T-helper 2 cell treated with Interferon-gamma antibody and Interleukin-4, amounts not matched to agents 5 μg/mL and 100 μg/mL, for 36 hours (primary cell): Measurements from ENCODE around the gene CILP2.

Source experiments
- DNase-seq: peaks from one replicate; pipeline ENCODE4 v3.0.0; 2021; ENCODE audit warnings: low spot score
- H3K27ac Mint-ChIP-seq: one replicate; pipeline ENCODE4 v1.8.0; 2021; ENCODE audit warnings: mild to moderate bottlenecking, mixed read lengths
- H3K27me3 Mint-ChIP-seq: one replicate; pipeline ENCODE4 v1.8.0; 2021; ENCODE audit warnings: low read depth, mixed read lengths
- H3K36me3 Mint-ChIP-seq: one replicate; pipeline ENCODE4 v1.8.0; 2021; ENCODE audit warnings: low read depth, mixed read lengths
- H3K4me1 Mint-ChIP-seq: one replicate; pipeline ENCODE4 v1.8.0; 2021; ENCODE audit warnings: low read depth, mixed read lengths
- H3K4me3 Mint-ChIP-seq: one replicate; pipeline ENCODE4 v1.8.0; 2022; ENCODE audit warnings: mild to moderate bottlenecking, moderate library complexity, mixed read lengths
- H3K9me3 Mint-ChIP-seq: one replicate; pipeline ENCODE4 v1.8.0; 2021; ENCODE audit warnings: mixed read lengths

CILP2 gene

GRCh38 chr19:19530889-19531288 is 7.2 kb upstream of the CILP2 start:
- Mint-ChIP-seq H3K9me3 (no peaks in the 10 kb centered on the region), H3K36me3 (peaks cover 13% of the 10 kb centered on the region), H3K4me1 (peaks cover 2% of the 10 kb centered on the region), H3K4me3 (no peak overlapping the region), H3K27ac (peak overlapping the region; percentile 34), H3K27me3 (no peaks in the 10 kb centered on the region)
- DNase-seq: no peak

GRCh38 chr19:19531951-19532805 is 5.9 kb upstream of the CILP2 start:
- H3K27me3 Mint-ChIP-seq: peaks cover 6% of the 10 kb centered on the region
- peak overlapping the region; percentile 52 for H3K27ac Mint-ChIP-seq
- H3K4me1 Mint-ChIP-seq: peaks cover 2% of the 10 kb centered on the region
- H3K4me3 Mint-ChIP-seq: no peak overlapping the region
- DNase-seq: peak; percentile 77
- no peaks in the 10 kb centered on the region for H3K9me3 Mint-ChIP-seq
- peaks cover 14% of the 10 kb centered on the region for H3K36me3 Mint-ChIP-seq

- no peak for DNase-seq
- no peak overlapping the region for H3K4me3 Mint-ChIP-seq
- H3K4me1 Mint-ChIP-seq: peaks cover 6% of the 10 kb centered on the region
- peaks cover 13% of the 10 kb centered on the region for H3K36me3 Mint-ChIP-seq
- H3K9me3 Mint-ChIP-seq: no peaks in the 10 kb centered on the region
- peaks cover 10% of the 10 kb centered on the region for H3K27me3 Mint-ChIP-seq
- H3K27ac Mint-ChIP-seq: no peak overlapping the region
Measured at GRCh38 chr19:19532806-19533701, 5.0 kb upstream of the CILP2 start.

- Mint-ChIP-seq H3K4me1 (peaks cover 10% of the 10 kb centered on the region), H3K27ac (no peak overlapping the region), H3K4me3 (no peak overlapping the region), H3K9me3 (no peaks in the 10 kb centered on the region), H3K27me3 (peaks cover 15% of the 10 kb centered on the region), H3K36me3 (peaks cover 9% of the 10 kb centered on the region)
- no peak for DNase-seq
Measured at GRCh38 chr19:19533841-19534240, 4.2 kb upstream of the CILP2 start.

- peaks cover 18% of the 10 kb centered on the region for H3K27me3 Mint-ChIP-seq
- no peak overlapping the region for H3K4me3 Mint-ChIP-seq
- H3K9me3 Mint-ChIP-seq: no peaks in the 10 kb centered on the region
- no peak for DNase-seq
- H3K4me1 Mint-ChIP-seq: peaks cover 12% of the 10 kb centered on the region
- peak overlapping the region; percentile 32 for H3K27ac Mint-ChIP-seq
- H3K36me3 Mint-ChIP-seq: peaks cover 7% of the 10 kb centered on the region
Measured at GRCh38 chr19:19534556-19535265, 3.4 kb upstream of the CILP2 start.

GRCh38 chr19:19535311-19536191 is 2.5 kb upstream of the CILP2 start:
- H3K4me3 Mint-ChIP-seq: no peak overlapping the region
- peaks cover 18% of the 10 kb centered on the region for H3K27me3 Mint-ChIP-seq
- peaks cover 7% of the 10 kb centered on the region for H3K36me3 Mint-ChIP-seq
- peaks cover 12% of the 10 kb centered on the region for H3K4me1 Mint-ChIP-seq
- no peak overlapping the region for H3K27ac Mint-ChIP-seq
- H3K9me3 Mint-ChIP-seq: no peaks in the 10 kb centered on the region
- no peak for DNase-seq

GRCh38 chr19:19537075-19538048 is 703 bp upstream of the CILP2 start:
- Mint-ChIP-seq H3K27ac (peak overlapping the region; percentile 78), H3K4me3 (peak overlapping the region; percentile 15), H3K27me3 (peaks cover 21% of the 10 kb centered on the region), H3K9me3 (no peaks in the 10 kb centered on the region), H3K36me3 (peaks cover 4% of the 10 kb centered on the region), H3K4me1 (peaks cover 13% of the 10 kb centered on the region)
- no peak for DNase-seq

GRCh38 chr19:19538785-19539166 is 711 bp downstream of the CILP2 start:
- no peak for DNase-seq
- peaks cover 4% of the 10 kb centered on the region for H3K36me3 Mint-ChIP-seq

GRCh38 chr19:19539698-19540063 is 1.6 kb downstream of the CILP2 start:
- peaks cover 15% of the 10 kb centered on the region for H3K4me1 Mint-ChIP-seq
- peaks cover 4% of the 10 kb centered on the region for H3K36me3 Mint-ChIP-seq
- H3K27me3 Mint-ChIP-seq: peaks cover 21% of the 10 kb centered on the region
- no peak for DNase-seq
- no peak overlapping the region for H3K27ac Mint-ChIP-seq
- H3K4me3 Mint-ChIP-seq: no peak overlapping the region
- no peaks in the 10 kb centered on the region for H3K9me3 Mint-ChIP-seq

More at GRCh38 chr19:19538785-19539166, 711 bp downstream of the CILP2 start:
- Mint-ChIP-seq H3K9me3 (no peaks in the 10 kb centered on the region), H3K27me3 (peaks cover 21% of the 10 kb centered on the region), H3K4me3 (no peak overlapping the region), H3K27ac (peak overlapping the region; percentile 20), H3K4me1 (peaks cover 15% of the 10 kb centered on the region)

- Mint-ChIP-seq H3K4me3 (peak overlapping the region; percentile 76), H3K27me3 (peaks cover 21% of the 10 kb centered on the region), H3K27ac (peak overlapping the region; percentile 26), H3K36me3 (peaks cover 4% of the 10 kb centered on the region), H3K4me1 (peaks cover 15% of the 10 kb centered on the region), H3K9me3 (no peaks in the 10 kb centered on the region)
- peak; percentile 60 for DNase-seq
Measured at GRCh38 chr19:19540064-19540714, 2.1 kb downstream of the CILP2 start.

GRCh38 chr19:19540715-19541515 is 2.9 kb downstream of the CILP2 start:
- Mint-ChIP-seq H3K4me1 (peaks cover 15% of the 10 kb centered on the region), H3K27me3 (peaks cover 21% of the 10 kb centered on the region), H3K4me3 (peak overlapping the region; percentile 76), H3K36me3 (peaks cover 4% of the 10 kb centered on the region), H3K27ac (peak overlapping the region; percentile 26), H3K9me3 (no peaks in the 10 kb centered on the region)
- DNase-seq: peak; percentile 64
